GM19193 (cell line): ENCODE measurements around the gene VENTX.

ENCODE experiments used
- POLR2A ChIP-seq: IDR thresholded peaks from 4 replicates; pipeline ENCODE4 v1.6.1; 2011; ENCODE audit not compliant: insufficient read depth, insufficient read length; ENCODE audit errors: extremely low read depth

The VENTX gene

GRCh38 chr10:133198621-133199487 lies 38.8 kb upstream of the VENTX start:
- no peak for TF ChIP-seq POLR2A

- no peak for TF ChIP-seq POLR2A
These were observed 38.2 kb upstream of the VENTX start for GRCh38 chr10:133199488-133199885.

GRCh38 chr10:133199992-133200611 lies 37.6 kb upstream of the VENTX start:
- TF ChIP-seq POLR2A, result no peak

- no peak for TF ChIP-seq POLR2A
These were observed 37.0 kb upstream of the VENTX start for GRCh38 chr10:133200621-133201031.

GRCh38 chr10:133201151-133201947 lies 36.3 kb upstream of the VENTX start:
- no peak for TF ChIP-seq POLR2A

GRCh38 chr10:133201948-133202725 lies 35.5 kb upstream of the VENTX start:
- no peak for TF ChIP-seq POLR2A

GRCh38 chr10:133202778-133203651 lies 34.6 kb upstream of the VENTX start:
- no peak for TF ChIP-seq POLR2A

- no peak for TF ChIP-seq POLR2A
These were observed 33.9 kb upstream of the VENTX start for GRCh38 chr10:133203652-133204195.

- TF ChIP-seq POLR2A, result no peak
These were observed 33.2 kb upstream of the VENTX start for GRCh38 chr10:133204226-133205015.

- TF ChIP-seq POLR2A, result no peak
These were observed 32.5 kb upstream of the VENTX start for GRCh38 chr10:133205146-133205545.

GRCh38 chr10:133206356-133207040 lies 31.2 kb upstream of the VENTX start:
- no peak for TF ChIP-seq POLR2A

- no peak for TF ChIP-seq POLR2A
These were observed 30.5 kb upstream of the VENTX start for GRCh38 chr10:133207041-133207600.
